HG03575 (cell line): ENCODE measurements around the gene NRDC.
"Not testable (repeated sequence)": the region's sequence is repeated elsewhere in the genome, so short reads cannot be mapped to it uniquely, and the experiment has no call there.

Experiments
- ATAC-seq: cut with Tn5 transposase; IDR thresholded peaks from one replicate; pipeline ENCODE4 v1.9.1; 2021; ENCODE audit not compliant: unreplicated experiment, insufficient number of reproducible peaks, low FRiP score; ENCODE audit errors: extremely low read depth

Gene NRDC

GRCh38 chr1:51897699-51898031 is 19.1 kb upstream of the NRDC start:
- ATAC-seq, result no peak

DNA sequence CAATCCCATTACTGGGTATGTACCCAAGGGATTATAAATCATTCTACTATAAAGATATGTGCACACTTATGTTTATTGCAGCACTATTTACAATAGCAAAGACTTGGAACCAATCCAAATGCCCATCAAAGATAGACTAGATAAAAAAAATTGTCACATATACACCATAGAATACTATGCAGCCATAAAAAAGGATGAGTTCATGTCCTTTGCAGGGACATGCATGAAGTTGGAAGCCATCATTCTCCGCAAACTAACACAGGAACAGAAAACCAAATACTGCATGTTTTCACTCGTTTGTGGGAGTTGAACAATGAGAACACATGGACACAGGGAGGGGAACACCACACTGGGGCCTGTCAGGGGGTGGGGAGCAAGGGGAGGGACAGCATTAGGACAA is 16.2 kb upstream of the NRDC start:
- ATAC-seq, result not testable (repeated sequence)

DNA sequence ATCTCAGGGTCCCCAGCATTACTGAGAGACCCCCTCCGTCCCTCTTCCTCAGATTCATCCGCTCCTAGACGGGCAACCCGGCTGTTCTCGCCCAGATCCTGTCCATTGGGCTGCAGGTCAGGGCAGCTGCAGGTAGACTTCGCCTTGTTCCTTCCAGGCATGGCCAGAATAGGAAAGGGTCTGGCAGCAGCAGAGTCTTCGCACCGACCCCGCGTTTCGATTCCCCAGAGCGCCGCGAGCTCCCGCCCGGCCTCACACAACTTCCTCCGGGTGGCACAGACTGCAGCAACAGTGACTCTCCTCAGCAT is 265 bp downstream of the NRDC start:
- ATAC-seq, result peak; percentile 6

- ATAC-seq, result no peak
These were observed 856 bp downstream of the NRDC start for GRCh38 chr1:51877434-51878307.

- no peak for ATAC-seq
These were observed 2.7 kb downstream of the NRDC start for GRCh38 chr1:51875836-51876235.

DNA sequence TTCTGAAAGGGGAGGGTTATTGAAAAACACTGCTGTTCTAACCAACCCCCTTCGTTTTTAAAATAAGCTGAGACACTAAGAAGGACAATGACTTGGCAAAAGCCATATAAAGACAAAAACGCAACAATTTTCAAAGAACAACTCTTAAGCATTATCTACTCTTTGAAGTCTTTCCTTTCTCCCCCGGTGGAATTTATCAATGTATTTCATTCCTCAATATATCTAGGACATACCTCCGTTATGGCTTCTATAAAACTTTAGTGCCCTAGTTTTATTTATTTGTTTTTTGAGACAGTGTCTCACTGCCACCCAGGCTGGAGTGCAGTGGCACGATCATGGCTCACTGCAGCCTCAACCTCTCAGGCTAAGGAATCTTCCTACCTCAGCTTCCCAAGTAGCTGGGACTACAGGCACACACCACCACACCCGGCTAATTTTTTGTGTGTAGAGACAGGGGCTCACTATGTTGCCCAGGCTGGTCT is 3.2 kb downstream of the NRDC start:
- ATAC-seq, result no peak

DNA sequence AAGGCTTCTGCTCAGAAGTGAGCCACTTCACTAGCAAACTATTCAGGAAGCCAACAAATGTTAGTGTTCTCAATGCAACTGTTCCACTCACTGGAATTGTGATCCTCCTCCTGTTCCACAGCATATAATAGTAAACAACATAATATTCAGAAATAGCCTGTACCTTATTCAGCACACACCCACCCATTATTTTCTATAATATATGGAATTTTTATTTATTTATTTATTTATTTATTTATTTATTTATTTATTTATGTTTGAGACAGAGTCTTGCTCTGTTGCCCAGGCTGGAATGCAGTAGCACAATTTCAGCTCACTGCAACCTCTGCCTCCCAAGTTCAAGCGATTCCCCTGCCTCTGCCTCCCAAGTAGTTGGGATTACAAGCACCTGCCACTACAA is 5.3 kb downstream of the NRDC start:
- not testable (repeated sequence) for ATAC-seq

DNA sequence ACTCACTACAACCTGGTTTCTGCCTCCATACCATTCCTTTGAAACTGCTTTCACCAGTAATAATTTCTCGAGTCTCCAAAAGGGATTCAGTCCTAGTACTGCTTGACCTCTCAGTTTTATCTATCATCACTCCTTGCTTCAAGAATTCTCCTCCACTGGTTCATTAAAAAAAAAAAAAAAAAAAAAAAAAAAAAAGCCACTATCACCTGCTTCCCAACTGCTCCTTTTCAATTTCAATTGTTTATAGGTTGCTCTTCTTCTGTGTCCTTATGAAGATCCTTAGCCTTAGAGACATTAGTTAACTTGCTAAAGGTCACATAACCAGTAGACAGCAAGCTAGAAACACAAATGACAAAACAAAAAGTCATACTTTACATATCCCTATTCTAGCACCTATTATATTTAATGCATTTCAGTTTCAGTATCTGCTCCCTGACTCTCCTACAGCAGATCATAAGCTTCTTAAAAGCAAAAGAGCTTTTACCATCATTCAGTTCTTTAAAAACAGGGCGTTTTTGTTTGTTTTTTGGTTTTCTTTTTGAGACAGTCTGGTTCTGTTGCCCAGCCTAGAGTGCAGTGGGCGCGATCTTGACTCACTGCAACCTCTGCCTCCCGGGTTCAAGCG is 7.1 kb downstream of the NRDC start:
- no peak for ATAC-seq

DNA sequence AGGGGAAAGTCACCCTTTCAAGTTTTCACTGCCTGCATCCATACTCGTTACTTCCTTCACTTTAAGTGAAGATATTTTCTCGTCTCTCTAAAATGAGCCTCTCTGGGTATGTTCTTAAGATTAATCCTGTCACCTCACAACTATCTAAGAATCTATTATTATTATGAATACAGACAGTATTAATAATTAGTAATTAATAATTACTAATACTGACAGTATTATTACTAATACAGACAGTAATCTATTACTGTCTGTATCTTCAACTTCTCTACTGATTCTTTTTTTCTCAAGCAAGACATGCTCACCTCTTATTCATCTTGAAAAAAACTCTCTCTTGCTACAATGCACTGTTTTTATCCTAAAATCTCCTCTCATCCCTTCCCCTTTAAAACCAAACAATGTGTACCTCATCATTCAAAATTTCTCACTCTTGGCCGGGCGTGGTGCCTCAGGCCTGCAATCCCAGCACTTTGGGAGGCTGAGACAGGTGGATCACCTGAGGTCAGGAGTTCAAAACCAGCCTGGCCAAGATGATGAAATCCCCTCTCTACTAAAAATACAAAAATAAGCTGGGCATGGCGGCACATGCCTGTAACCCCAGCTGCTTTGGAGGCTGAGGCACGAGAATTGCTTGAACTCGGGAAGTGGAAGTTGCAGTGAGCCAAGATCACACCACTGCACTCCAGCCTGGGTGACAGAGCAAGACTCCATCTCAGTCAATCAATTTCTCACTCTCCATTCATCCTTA is 7.8 kb downstream of the NRDC start:
- ATAC-seq, result no peak

GRCh38 chr1:51867479-51868232 is 10.9 kb downstream of the NRDC start:
- ATAC-seq, result no peak

DNA sequence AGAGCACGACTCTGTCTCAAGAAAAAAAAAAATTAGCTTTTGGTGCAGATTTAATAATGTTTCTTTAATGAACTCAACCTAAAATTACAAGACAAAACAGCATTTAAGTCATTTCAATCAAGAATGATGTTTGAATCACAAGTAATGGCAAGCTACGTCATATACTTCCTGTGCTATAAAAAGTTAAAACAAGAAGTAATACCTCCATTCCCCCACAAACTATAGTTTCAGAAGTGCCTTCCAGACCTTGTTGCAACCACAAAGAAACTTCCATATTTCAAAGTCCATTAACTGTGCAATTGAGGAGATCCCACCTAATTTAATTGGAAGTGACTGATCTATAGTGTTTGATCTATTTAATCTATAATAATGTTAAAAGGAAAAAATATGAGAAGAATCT is 15.1 kb downstream of the NRDC start:
- no peak for ATAC-seq

- no peak for ATAC-seq
These were observed 16.9 kb downstream of the NRDC start for GRCh38 chr1:51861669-51862068.

DNA sequence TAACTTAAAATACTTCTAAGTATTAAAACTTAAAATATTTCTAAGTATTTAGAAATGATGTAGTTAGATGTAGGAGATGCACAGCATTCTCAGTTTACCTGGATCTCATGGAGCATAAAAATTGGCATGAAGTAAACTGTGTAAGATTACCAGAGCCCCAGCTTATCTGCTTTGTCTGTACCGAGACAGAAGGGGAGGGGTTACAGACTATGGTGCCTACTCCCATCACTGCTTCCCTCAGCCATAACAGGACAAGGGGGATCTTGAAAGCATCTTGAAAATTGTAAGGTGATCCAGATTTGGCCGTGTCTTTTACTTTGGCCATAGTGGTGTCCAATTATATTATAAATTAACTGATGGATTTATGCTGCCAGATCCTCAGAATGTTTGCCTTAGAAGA is 18.8 kb downstream of the NRDC start:
- no peak for ATAC-seq

GRCh38 chr1:51859333-51859732 is 19.2 kb downstream of the NRDC start:
- ATAC-seq, result no peak

GRCh38 chr1:51858892-51859291 is 19.6 kb downstream of the NRDC start:
- no peak for ATAC-seq

DNA sequence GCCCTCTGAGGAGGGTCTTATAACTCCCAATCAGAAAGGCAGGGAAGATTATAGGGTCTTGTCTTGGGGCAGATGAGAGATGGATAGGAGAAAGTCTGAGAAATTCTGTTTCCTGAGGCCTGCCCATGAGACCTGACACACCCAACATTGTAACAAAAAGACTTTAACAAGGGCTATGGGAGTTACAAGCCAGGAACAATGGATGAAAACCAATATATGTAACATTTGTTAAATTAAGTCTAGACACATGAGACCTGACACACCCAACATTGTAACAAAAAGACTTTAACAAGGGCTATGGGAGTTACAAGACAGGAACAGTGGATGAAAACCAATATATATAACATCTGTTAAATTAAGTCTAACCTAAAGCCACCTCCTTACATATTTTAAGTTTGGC is 21.8 kb downstream of the NRDC start:
- ATAC-seq, result no peak

DNA sequence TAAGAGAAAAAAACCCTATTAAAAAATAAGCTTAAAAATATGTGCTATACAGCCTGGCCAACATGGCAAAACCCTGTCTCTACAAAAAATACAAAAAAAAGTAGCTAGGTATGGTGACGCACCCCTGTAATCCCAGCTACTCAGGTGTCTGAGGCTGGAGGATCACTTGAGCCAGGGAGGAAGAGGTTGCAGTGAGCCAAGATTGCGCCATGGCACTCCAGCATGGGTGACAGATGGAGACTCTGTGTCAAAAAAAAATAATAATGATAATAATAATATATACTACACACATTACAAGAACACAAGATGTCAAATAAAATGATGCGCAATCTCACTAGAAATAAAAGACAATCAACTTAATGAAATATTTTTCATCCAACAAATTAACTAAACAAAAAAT is 22.9 kb downstream of the NRDC start:
- no peak for ATAC-seq

DNA sequence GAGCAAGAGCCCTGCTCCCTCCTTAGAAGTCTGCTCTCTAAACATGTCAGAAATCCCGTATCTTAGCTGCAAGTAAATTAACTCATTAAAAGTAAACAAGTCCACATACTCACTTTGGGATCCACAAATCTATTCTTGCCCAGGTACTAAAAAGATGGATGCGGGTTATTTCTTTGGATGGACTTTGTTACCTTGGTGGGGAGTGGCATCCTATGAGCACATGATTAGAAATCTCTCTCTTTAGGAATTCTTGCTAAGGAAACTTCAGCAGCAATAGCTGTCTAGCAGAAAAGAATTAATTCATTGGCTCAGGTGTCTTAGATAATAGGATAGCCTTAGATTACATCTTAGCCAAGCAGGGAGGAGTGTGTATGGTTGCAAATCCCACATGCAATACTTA is 25.2 kb downstream of the NRDC start:
- no peak for ATAC-seq

- ATAC-seq, result no peak
These were observed 26.6 kb downstream of the NRDC start for GRCh38 chr1:51851882-51852396.
